ENCODE measurements around the gene TEX22.

GRCh38 chr14:105368032-105368417 is 30.3 kb upstream of the TEX22 start:
- TF ChIP-seq CTCF (IDR thresholded peaks at IDR 0.05) (no peak), POLR2AphosphoS5 (IDR thresholded peaks at IDR 0.05) (no peak)

Data from sigmoid colon (tissue), 4 donors.